Liver (tissue), 9 donors: ENCODE results near the gene SEC22A. TPM values are rescaled to one million over a fixed set of nuclear protein-coding genes. Genes with fewer than 3 reads are reported as not detected.

Experiments
- DNase-seq: peaks from one replicate; pipeline ENCODE4 v3.0.0-alpha.2; 2017; ENCODE audit warnings: low spot score
- H3K27ac ChIP-seq, 2 donors: one replicate each; pipeline ENCODE4 v1.7.0; 2013; ENCODE audit warnings: inconsistent platforms in 2 of 2, low read length in 2 of 2, control low read depth in 1 of 2, low read depth in 1 of 2, mild to moderate bottlenecking in 1 of 2
- H3K27me3 ChIP-seq, 4 donors: one replicate each; pipeline versions ENCODE4 v1.6.1 to v1.7.0; 2013; ENCODE audit warnings: low read length in 3 of 4, inconsistent platforms in 1 of 4, mild to moderate bottlenecking in 1 of 4, moderate library complexity in 1 of 4; ENCODE audit not compliant: control insufficient read depth in 4 of 4, insufficient read depth in 4 of 4
- H3K36me3 ChIP-seq, 4 donors: one replicate each; pipeline versions ENCODE4 v1.6.1 to v1.7.0; 2013; ENCODE audit warnings: low read length in 3 of 4, mild to moderate bottlenecking in 3 of 4, low read depth in 1 of 4, moderate library complexity in 1 of 4; ENCODE audit not compliant: control insufficient read depth in 4 of 4, insufficient read depth in 3 of 4
- H3K4me1 ChIP-seq, 4 donors: one replicate each; pipeline versions ENCODE4 v1.6.1 to v1.7.0; 2013; ENCODE audit warnings: low read length in 3 of 4, mild to moderate bottlenecking in 3 of 4, moderate library complexity in 1 of 4; ENCODE audit not compliant: control insufficient read depth in 4 of 4, insufficient read depth in 4 of 4
- H3K4me3 ChIP-seq, 3 donors: one replicate each; pipeline versions ENCODE4 v1.6.1 to v1.7.0; 2013; ENCODE audit warnings: low read length in 3 of 3, control low read depth in 1 of 3, low read depth in 1 of 3, mild to moderate bottlenecking in 1 of 3
- H3K9ac ChIP-seq, 2 donors: one replicate each; pipeline ENCODE4 v1.7.0; 2013; ENCODE audit warnings: low read length in 2 of 2, mild to moderate bottlenecking in 2 of 2, moderate library complexity in 2 of 2, control low read depth in 1 of 2, low read depth in 1 of 2
- H3K9me3 ChIP-seq, 4 donors: one replicate each; pipeline versions ENCODE4 v1.6.1 to v1.7.0; 2013; ENCODE audit warnings: low read length in 3 of 4; ENCODE audit not compliant: control insufficient read depth in 4 of 4
- EGR1 ChIP-seq, 2 donors: IDR thresholded peaks; 2 replicates each; pipeline ENCODE4 v1.6.1; 2016 to 2018; ENCODE audit warnings: antibody characterized with exemption in 2 of 2, low read depth in 2 of 2
- FOXA1 ChIP-seq: IDR thresholded peaks from 2 replicates; pipeline ENCODE4 v1.6.1; 2016; ENCODE audit warnings: antibody characterized with exemption
- FOXA2 ChIP-seq: IDR thresholded peaks from 2 replicates; pipeline ENCODE4 v1.6.1; 2016; ENCODE audit warnings: antibody characterized with exemption
- GABPA ChIP-seq, 2 donors: IDR thresholded peaks in 1 of 2; conservative IDR thresholded peaks in 1 of 2; 2 replicates each; pipeline ENCODE4 v1.6.1; 2016; ENCODE audit warnings: antibody characterized with exemption in 2 of 2, mild to moderate bottlenecking in 1 of 2, moderate library complexity in 1 of 2
- HNF4A ChIP-seq, 2 donors: conservative IDR thresholded peaks; 2 replicates each; pipeline ENCODE4 v1.6.1; 2016; ENCODE audit warnings: antibody characterized with exemption in 2 of 2, mild to moderate bottlenecking in 2 of 2
- HNF4G ChIP-seq: IDR thresholded peaks from 2 replicates; pipeline ENCODE4 v1.6.1; 2016; ENCODE audit warnings: antibody characterized with exemption
- JUND ChIP-seq, 2 donors: IDR thresholded peaks; 2 replicates each; pipeline ENCODE4 v1.6.1; 2016; ENCODE audit warnings: antibody characterized with exemption in 2 of 2
- NR2F2 ChIP-seq: IDR thresholded peaks from 2 replicates; pipeline ENCODE4 v1.6.1; 2016; ENCODE audit warnings: antibody characterized with exemption
- RAD21 ChIP-seq, 2 donors: IDR thresholded peaks; 2 replicates each; pipeline ENCODE4 v1.6.1; 2016; ENCODE audit warnings: antibody characterized with exemption in 2 of 2, mild to moderate bottlenecking in 2 of 2
- RXRA ChIP-seq, 2 donors: IDR thresholded peaks; 2 replicates each; pipeline ENCODE4 v1.6.1; 2017 to 2018; ENCODE audit warnings: antibody characterized with exemption in 2 of 2, mild to moderate bottlenecking in 1 of 2
- SP1 ChIP-seq: IDR thresholded peaks from 2 replicates; pipeline ENCODE4 v1.6.1; 2018; ENCODE audit warnings: antibody characterized with exemption, mild to moderate bottlenecking
- TAF1 ChIP-seq: conservative IDR thresholded peaks from 2 replicates; pipeline ENCODE4 v1.6.1; 2016; ENCODE audit warnings: antibody characterized with exemption, mild to moderate bottlenecking
- YY1 ChIP-seq: IDR thresholded peaks from 2 replicates; pipeline ENCODE4 v1.6.1; 2016; ENCODE audit warnings: antibody characterized with exemption, mild to moderate bottlenecking
- WGBS: extraction: QIAGEN DNeasy Blood & Tissue Kit; methylation state at CpG from one replicate; pipeline ENCODE4 v1.1.7; 2013; 5-methylcytosine and 5-hydroxymethylcytosine counted together
- polyA plus RNA-seq, 2 donors: library from polyadenylated mRNA; stranded (reverse) in 1 of 2; unstranded in 1 of 2; fragments of 200-250 nt in 1 of 2; fragments of >200 nt in 1 of 2; fragmentation: Nextera tagmentation in 1 of 2; extraction: Ambion mirVana in 1 of 2; gene quantifications; one replicate each; pipeline versions ENCODE4 v1.2.1 to v1.2.3, GENCODE V29; 2013 to 2015
- total RNA-seq, 2 donors: library from RNA; depleted of rRNA; stranded (reverse); fragments of >200 nt; gene quantifications; one replicate each; pipeline ENCODE4 v1.2.3, GENCODE V29; 2014
- TF ChIP-seq, protein P1 (sequence below): IDR thresholded peaks from 2 replicates; pipeline ENCODE4 v1.6.1; 2016; ENCODE audit warnings: antibody characterized with exemption
- TF ChIP-seq, protein P2 (sequence below): IDR thresholded peaks from 2 replicates; pipeline ENCODE4 v1.6.1; 2016; ENCODE audit warnings: antibody characterized with exemption
- TF ChIP-seq, protein P3 (sequence below): IDR thresholded peaks from 2 replicates; pipeline ENCODE4 v1.6.1; 2016; ENCODE audit warnings: antibody characterized with exemption, mild to moderate bottlenecking
- TF ChIP-seq, protein P4 (sequence below): fragments of 150-350 bp; IDR thresholded peaks from 2 replicates; pipeline ENCODE4 v1.5.1; 2017; ENCODE audit warnings: improper control_type of control experiment, low read depth, low read length; ENCODE audit not compliant: missing input control
- TF ChIP-seq, protein P5 (sequence below): IDR thresholded peaks from 2 replicates; pipeline ENCODE4 v1.6.1; 2016; ENCODE audit warnings: antibody characterized with exemption
- donor health status: healthy.
- donor health status: healthy.
- donor health status: healthy.
- donor health status: healthy.
- donor health status: healthy.

SEC22A gene
- total and polyA plus RNA-seq, 4 donors, result 9.7 to 21.7 (median 16.1) TPM

DNA sequence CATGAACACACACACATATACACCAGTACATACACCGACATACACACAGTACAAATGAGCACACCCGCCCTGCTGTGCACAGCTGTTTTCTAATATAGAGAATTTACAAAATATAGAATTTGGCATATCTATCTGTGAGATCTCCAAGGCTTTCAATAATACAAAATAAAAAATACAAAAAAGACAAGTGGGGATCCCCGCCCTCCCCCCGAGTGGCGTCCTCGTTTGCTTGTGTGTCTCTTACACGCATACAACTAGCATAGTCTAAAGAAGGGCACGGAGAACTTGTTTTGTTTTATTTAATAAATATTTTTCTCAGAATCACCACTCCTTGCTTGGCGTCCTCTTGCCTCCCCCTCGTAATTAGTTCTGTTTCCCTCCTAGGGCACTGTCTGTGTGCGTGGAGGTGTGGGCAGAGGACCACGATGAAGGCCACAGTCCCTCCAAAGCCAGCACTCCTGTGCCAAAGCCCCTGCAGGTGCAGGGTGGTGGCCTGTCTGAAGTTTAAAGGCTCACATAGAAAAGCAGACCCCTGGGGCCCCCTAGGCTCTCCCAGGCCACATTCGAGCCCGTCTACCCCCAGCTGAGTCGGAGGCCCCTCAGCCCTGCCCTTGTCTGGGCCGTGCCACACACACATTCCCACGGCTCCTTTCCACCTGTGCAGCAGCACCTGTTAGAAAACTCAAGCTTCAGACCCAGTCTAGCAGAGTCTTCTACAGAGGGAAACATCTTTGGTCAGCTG lies 82.1 kb downstream of the SEC22A start:
- Histone ChIP-seq H3K4me1 (no peaks in the 10 kb centered on the region), H3K36me3 (peaks cover 0 to 2% (median 0%) of the 10 kb centered on the region in 4 donors), H3K9me3 (no peaks in the 10 kb centered on the region), H3K27ac (no peak overlapping the region), H3K9ac (no peak overlapping the region), H3K27me3 (no peaks in the 10 kb centered on the region), H3K4me3 (no peak overlapping the region)
- no peak for DNase-seq
- 94% methylated on average over 17 of the region's 17 CpGs for WGBS
- TF ChIP-seq NR2F2 (no peak), RAD21 (IDR thresholded peaks at IDR 0.05) (no peak), SP1 (no peak), FOXA1 (no peak), TAF1 (no peak)
- TF ChIP-seq, protein P1, sequence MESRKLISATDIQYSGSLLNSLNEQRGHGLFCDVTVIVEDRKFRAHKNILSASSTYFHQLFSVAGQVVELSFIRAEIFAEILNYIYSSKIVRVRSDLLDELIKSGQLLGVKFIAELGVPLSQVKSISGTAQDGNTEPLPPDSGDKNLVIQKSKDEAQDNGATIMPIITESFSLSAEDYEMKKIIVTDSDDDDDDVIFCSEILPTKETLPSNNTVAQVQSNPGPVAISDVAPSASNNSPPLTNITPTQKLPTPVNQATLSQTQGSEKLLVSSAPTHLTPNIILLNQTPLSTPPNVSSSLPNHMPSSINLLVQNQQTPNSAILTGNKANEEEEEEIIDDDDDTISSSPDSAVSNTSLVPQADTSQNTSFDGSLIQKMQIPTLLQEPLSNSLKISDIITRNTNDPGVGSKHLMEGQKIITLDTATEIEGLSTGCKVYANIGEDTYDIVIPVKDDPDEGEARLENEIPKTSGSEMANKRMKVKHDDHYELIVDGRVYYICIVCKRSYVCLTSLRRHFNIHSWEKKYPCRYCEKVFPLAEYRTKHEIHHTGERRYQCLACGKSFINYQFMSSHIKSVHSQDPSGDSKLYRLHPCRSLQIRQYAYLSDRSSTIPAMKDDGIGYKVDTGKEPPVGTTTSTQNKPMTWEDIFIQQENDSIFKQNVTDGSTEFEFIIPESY, result no peak
- TF ChIP-seq, protein P2, sequence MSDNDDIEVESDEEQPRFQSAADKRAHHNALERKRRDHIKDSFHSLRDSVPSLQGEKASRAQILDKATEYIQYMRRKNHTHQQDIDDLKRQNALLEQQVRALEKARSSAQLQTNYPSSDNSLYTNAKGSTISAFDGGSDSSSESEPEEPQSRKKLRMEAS, result no peak

DNA sequence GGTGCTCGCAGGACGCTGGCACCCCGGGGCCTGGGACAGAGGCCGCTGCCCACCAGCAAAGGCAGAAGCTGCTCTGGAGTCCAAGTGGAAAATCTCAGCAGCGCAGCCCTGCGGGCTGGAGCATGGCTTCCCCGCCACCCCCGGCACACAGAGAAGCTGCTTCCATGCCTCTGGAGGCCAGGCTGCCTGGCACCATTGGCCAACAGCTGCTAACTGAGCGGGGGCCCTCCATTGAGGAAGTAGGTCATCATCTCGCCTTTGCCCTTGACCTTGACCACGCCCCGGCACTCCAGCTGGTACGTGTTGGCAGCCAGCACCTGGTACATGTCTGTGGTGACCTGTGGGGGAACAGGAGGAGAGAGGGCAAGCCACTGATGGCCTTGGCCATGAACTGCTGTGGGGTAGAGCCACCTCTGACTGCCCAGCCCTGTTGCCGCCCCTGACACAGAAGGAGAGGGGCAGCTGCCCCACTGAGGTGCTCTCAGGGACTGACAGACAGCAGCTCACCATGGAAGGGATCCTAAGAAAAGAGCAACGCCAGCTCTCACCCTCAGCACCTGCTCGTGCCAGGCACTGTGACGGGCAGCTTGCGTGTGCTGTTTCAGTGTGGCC lies 82.8 kb downstream of the SEC22A start:
- H3K27me3 ChIP-seq, result no peaks in the 10 kb centered on the region
- H3K27ac ChIP-seq, result no peak overlapping the region
- H3K9me3 ChIP-seq, result no peaks in the 10 kb centered on the region
- 81% methylated on average over 18 of the region's 18 CpGs for WGBS
- H3K36me3 ChIP-seq, result peaks cover 0 to 2% (median 0%) of the 10 kb centered on the region in 4 donors
- no peak overlapping the region for H3K4me3 ChIP-seq
- no peak overlapping the region for H3K9ac ChIP-seq
- TF ChIP-seq FOXA1 (no peak), GABPA (IDR thresholded peaks at IDR 0.05 in 1 of 2, conservative IDR thresholded peaks at IDR 0.05 in 1 of 2) (no peak), HNF4A (conservative IDR thresholded peaks at IDR 0.05) (no peak), RXRA (IDR thresholded peaks at IDR 0.05) (no peak), JUND (IDR thresholded peaks at IDR 0.05) (no peak), SP1 (no peak), HNF4G (no peak), TAF1 (no peak), NR2F2 (no peak), YY1 (no peak), RAD21 (IDR thresholded peaks at IDR 0.05) (no peak), FOXA2 (no peak), EGR1 (IDR thresholded peaks at IDR 0.05; ENCODE audit: low read depth in 2 of 2) (no peak)
- TF ChIP-seq, protein P2, result no peak
- TF ChIP-seq, protein P3, sequence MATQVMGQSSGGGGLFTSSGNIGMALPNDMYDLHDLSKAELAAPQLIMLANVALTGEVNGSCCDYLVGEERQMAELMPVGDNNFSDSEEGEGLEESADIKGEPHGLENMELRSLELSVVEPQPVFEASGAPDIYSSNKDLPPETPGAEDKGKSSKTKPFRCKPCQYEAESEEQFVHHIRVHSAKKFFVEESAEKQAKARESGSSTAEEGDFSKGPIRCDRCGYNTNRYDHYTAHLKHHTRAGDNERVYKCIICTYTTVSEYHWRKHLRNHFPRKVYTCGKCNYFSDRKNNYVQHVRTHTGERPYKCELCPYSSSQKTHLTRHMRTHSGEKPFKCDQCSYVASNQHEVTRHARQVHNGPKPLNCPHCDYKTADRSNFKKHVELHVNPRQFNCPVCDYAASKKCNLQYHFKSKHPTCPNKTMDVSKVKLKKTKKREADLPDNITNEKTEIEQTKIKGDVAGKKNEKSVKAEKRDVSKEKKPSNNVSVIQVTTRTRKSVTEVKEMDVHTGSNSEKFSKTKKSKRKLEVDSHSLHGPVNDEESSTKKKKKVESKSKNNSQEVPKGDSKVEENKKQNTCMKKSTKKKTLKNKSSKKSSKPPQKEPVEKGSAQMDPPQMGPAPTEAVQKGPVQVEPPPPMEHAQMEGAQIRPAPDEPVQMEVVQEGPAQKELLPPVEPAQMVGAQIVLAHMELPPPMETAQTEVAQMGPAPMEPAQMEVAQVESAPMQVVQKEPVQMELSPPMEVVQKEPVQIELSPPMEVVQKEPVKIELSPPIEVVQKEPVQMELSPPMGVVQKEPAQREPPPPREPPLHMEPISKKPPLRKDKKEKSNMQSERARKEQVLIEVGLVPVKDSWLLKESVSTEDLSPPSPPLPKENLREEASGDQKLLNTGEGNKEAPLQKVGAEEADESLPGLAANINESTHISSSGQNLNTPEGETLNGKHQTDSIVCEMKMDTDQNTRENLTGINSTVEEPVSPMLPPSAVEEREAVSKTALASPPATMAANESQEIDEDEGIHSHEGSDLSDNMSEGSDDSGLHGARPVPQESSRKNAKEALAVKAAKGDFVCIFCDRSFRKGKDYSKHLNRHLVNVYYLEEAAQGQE, result no peak
- TF ChIP-seq, protein P4, sequence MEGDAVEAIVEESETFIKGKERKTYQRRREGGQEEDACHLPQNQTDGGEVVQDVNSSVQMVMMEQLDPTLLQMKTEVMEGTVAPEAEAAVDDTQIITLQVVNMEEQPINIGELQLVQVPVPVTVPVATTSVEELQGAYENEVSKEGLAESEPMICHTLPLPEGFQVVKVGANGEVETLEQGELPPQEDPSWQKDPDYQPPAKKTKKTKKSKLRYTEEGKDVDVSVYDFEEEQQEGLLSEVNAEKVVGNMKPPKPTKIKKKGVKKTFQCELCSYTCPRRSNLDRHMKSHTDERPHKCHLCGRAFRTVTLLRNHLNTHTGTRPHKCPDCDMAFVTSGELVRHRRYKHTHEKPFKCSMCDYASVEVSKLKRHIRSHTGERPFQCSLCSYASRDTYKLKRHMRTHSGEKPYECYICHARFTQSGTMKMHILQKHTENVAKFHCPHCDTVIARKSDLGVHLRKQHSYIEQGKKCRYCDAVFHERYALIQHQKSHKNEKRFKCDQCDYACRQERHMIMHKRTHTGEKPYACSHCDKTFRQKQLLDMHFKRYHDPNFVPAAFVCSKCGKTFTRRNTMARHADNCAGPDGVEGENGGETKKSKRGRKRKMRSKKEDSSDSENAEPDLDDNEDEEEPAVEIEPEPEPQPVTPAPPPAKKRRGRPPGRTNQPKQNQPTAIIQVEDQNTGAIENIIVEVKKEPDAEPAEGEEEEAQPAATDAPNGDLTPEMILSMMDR, result no peak
- TF ChIP-seq, protein P1, result no peak
- TF ChIP-seq, protein P5, sequence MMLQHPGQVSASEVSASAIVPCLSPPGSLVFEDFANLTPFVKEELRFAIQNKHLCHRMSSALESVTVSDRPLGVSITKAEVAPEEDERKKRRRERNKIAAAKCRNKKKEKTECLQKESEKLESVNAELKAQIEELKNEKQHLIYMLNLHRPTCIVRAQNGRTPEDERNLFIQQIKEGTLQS, result no peak
- H3K4me1 ChIP-seq, result no peaks in the 10 kb centered on the region
- DNase-seq, result no peak
